ENCODE results near the gene AUTS2.

The AUTS2 gene

GRCh38 chr7:70761711-70762328 is 1163.5 kb downstream of the AUTS2 start:
- H3K9me3 ChIP-seq: no peaks in the 10 kb centered on the region
- DNase-seq: no peak
- no peak overlapping the region for H3K4me3 ChIP-seq
- H3K36me3 ChIP-seq: peaks cover 11 to 40% (median 23%) of the 10 kb centered on the region in 3 donors
- TF ChIP-seq CTCF (IDR thresholded peaks at IDR 0.05): no peak
- H3K27ac ChIP-seq: no peak overlapping the region
- peaks cover 0 to 9% (median 0%) of the 10 kb centered on the region in 4 donors for H3K4me1 ChIP-seq
- intact Hi-C loops (cut with DNase I; ENCODE audit: low total_unique reads): no loop called here
- no peaks in the 10 kb centered on the region for H3K27me3 ChIP-seq

- Histone ChIP-seq H3K36me3 (peaks cover 11 to 48% (median 29%) of the 10 kb centered on the region in 3 donors), H3K9me3 (no peaks in the 10 kb centered on the region), H3K27ac (no peak overlapping the region), H3K4me3 (no peak overlapping the region), H3K4me1 (peaks cover 0 to 9% (median 0%) of the 10 kb centered on the region in 4 donors), H3K27me3 (no peaks in the 10 kb centered on the region)
- TF ChIP-seq CTCF (IDR thresholded peaks at IDR 0.05): no peak
- intact Hi-C loops (cut with DNase I; ENCODE audit: low total_unique reads): no loop called here
- DNase-seq: no peak
Observed at GRCh38 chr7:70762696-70763095, 1164.4 kb downstream of the AUTS2 start.

- no peak overlapping the region for H3K4me3 ChIP-seq
- peaks cover 24 to 54% (median 37%) of the 10 kb centered on the region in 3 donors for H3K36me3 ChIP-seq
- no peaks in the 10 kb centered on the region for H3K27me3 ChIP-seq
- no peak overlapping the region for H3K27ac ChIP-seq
- H3K4me1 ChIP-seq: peaks cover 0 to 9% (median 0%) of the 10 kb centered on the region in 4 donors
- H3K9me3 ChIP-seq: no peaks in the 10 kb centered on the region
- DNase-seq: no peak
- no peak for TF ChIP-seq CTCF (IDR thresholded peaks at IDR 0.05)
- intact Hi-C loops (cut with DNase I; ENCODE audit: low total_unique reads): no loop called here
Observed at GRCh38 chr7:70763961-70764691, 1165.9 kb downstream of the AUTS2 start.

GRCh38 chr7:70764701-70765208 is 1166.5 kb downstream of the AUTS2 start:
- no peak for DNase-seq
- intact Hi-C loops (cut with DNase I; ENCODE audit: low total_unique reads): no loop called here
- H3K9me3 ChIP-seq: no peaks in the 10 kb centered on the region
- H3K27me3 ChIP-seq: no peaks in the 10 kb centered on the region
- H3K27ac ChIP-seq: no peak overlapping the region
- no peak overlapping the region for H3K4me3 ChIP-seq
- H3K4me1 ChIP-seq: peaks cover 0 to 9% (median 0%) of the 10 kb centered on the region in 4 donors
- no peak for TF ChIP-seq CTCF (IDR thresholded peaks at IDR 0.05)
- H3K36me3 ChIP-seq: peaks cover 24 to 57% (median 37%) of the 10 kb centered on the region in 3 donors

GRCh38 chr7:70765651-70766050 is 1167.4 kb downstream of the AUTS2 start:
- H3K27me3 ChIP-seq: no peaks in the 10 kb centered on the region
- intact Hi-C loops (cut with DNase I; ENCODE audit: low total_unique reads): no loop called here
- no peak overlapping the region for H3K4me3 ChIP-seq
- H3K27ac ChIP-seq: no peak overlapping the region
- peaks cover 0 to 9% (median 0%) of the 10 kb centered on the region in 4 donors for H3K4me1 ChIP-seq
- DNase-seq: no peak
- no peaks in the 10 kb centered on the region for H3K9me3 ChIP-seq
- no peak for TF ChIP-seq CTCF (IDR thresholded peaks at IDR 0.05)
- peaks cover 24 to 65% (median 37%) of the 10 kb centered on the region in 3 donors for H3K36me3 ChIP-seq
